Cardiac muscle cell (in vitro differentiated cells and primary cell): ENCODE measurements around the gene SPN. TPM values are rescaled to one million over a fixed set of nuclear protein-coding genes. Genes with fewer than 3 reads are reported as not detected.
"Not testable (repeated sequence)": the region's sequence is repeated elsewhere in the genome, so short reads cannot be mapped to it uniquely, and the experiment has no call there.

Experiments
- DNase-seq, 2 donors: peaks; one replicate each; pipeline versions ENCODE4 v3.0.0 to v3.0.0-alpha.2; 2010 to 2017; ENCODE audit warnings: low read depth in 1 of 2, low spot score in 1 of 2
- H3K27ac ChIP-seq: fragments of 200-600 bp; sonication (generic); 2 replicates; pipeline ENCODE4 v1.5.1; 2016
- H3K27me3 ChIP-seq: fragments of 200-600 bp; sonication (generic); 2 replicates; pipeline ENCODE4 v1.6.0; 2016; ENCODE audit warnings: control low read depth
- H3K36me3 ChIP-seq: fragments of 200-600 bp; sonication (generic); 2 replicates; pipeline ENCODE4 v1.5.1; 2016; ENCODE audit warnings: control low read depth
- H3K4me1 ChIP-seq: fragments of 200-600 bp; sonication (generic); 2 replicates; pipeline ENCODE4 v1.8.1; 2017; ENCODE audit warnings: low read depth, mild to moderate bottlenecking, mixed run types
- H3K4me3 ChIP-seq: fragments of 200-600 bp; sonication (generic); 2 replicates; pipeline ENCODE4 v1.5.1; 2016; ENCODE audit warnings: mild to moderate bottlenecking
- H3K9me3 ChIP-seq: fragments of 200-600 bp; sonication (generic); 2 replicates; pipeline ENCODE4 v1.5.1; 2017; ENCODE audit warnings: low read depth, mild to moderate bottlenecking, control low read depth
- CTCF ChIP-seq: IDR thresholded peaks from 2 replicates; pipeline ENCODE4 v1.5.1; 2012; ENCODE audit warnings: low read depth, mild to moderate bottlenecking, low read length
- polyA plus RNA-seq: library from polyadenylated mRNA; unstranded; fragments of >200 nt; fragmentation: Nextera tagmentation; extraction: Ambion mirVana; gene quantifications from 2 replicates; pipeline ENCODE4 v1.2.1, GENCODE V29; 2016
- total RNA-seq: library from RNA; depleted of rRNA; stranded (reverse); fragments of >200 nt; gene quantifications from 2 replicates; pipeline ENCODE4 v1.2.3, GENCODE V29; 2016

Gene SPN
- total and polyA plus RNA-seq, 2 experiments from 2014 or later: 1.1 to 1.5 TPM

GRCh38 chr16:29662729-29663015 lies 375 bp upstream of the SPN start:
- no peak for TF ChIP-seq CTCF
- Histone ChIP-seq H3K36me3 (no peaks in the 10 kb centered on the region), H3K27ac (no peak overlapping the region), H3K27me3 (no peaks in the 10 kb centered on the region), H3K9me3 (no peaks in the 10 kb centered on the region), H3K4me3 (no peak overlapping the region), H3K4me1 (peaks cover 21% of the 10 kb centered on the region)
- DNase-seq: no peak

GRCh38 chr16:29663807-29664090 lies 702 bp downstream of the SPN start:
- no peaks in the 10 kb centered on the region for H3K27me3 ChIP-seq
- TF ChIP-seq CTCF: no peak
- H3K36me3 ChIP-seq: no peaks in the 10 kb centered on the region
- no peaks in the 10 kb centered on the region for H3K9me3 ChIP-seq
- no peak for DNase-seq
- H3K4me3 ChIP-seq: no peak overlapping the region
- no peak overlapping the region for H3K27ac ChIP-seq
- H3K4me1 ChIP-seq: peaks cover 21% of the 10 kb centered on the region

- no peaks in the 10 kb centered on the region for H3K9me3 ChIP-seq
- H3K4me1 ChIP-seq: peaks cover 21% of the 10 kb centered on the region
- no peak overlapping the region for H3K4me3 ChIP-seq
- no peaks in the 10 kb centered on the region for H3K36me3 ChIP-seq
- no peak for DNase-seq
- no peak overlapping the region for H3K27ac ChIP-seq
- no peak for TF ChIP-seq CTCF
- H3K27me3 ChIP-seq: no peaks in the 10 kb centered on the region
Observed at GRCh38 chr16:29664091-29664921, 1.3 kb downstream of the SPN start.

- Histone ChIP-seq H3K4me3 (no peak overlapping the region), H3K27ac (peak overlapping the region; percentile 88), H3K27me3 (no peaks in the 10 kb centered on the region), H3K4me1 (peaks cover 21% of the 10 kb centered on the region), H3K9me3 (no peaks in the 10 kb centered on the region), H3K36me3 (no peaks in the 10 kb centered on the region)
- no peak for TF ChIP-seq CTCF
- DNase-seq: no peak
Observed at GRCh38 chr16:29665294-29666077, 2.4 kb downstream of the SPN start.

- peak overlapping the region; percentile 8 for H3K4me3 ChIP-seq
- peak overlapping the region; percentile 88 for H3K27ac ChIP-seq
- not testable (repeated sequence) for H3K9me3 ChIP-seq, H3K36me3 ChIP-seq, DNase-seq, H3K27me3 ChIP-seq
- H3K4me1 ChIP-seq: peaks cover 21% of the 10 kb centered on the region
Observed at GRCh38 chr16:29667322-29667610, 4.2 kb downstream of the SPN start.

- H3K9me3 ChIP-seq: no peaks in the 10 kb centered on the region
- no peaks in the 10 kb centered on the region for H3K36me3 ChIP-seq
- no peaks in the 10 kb centered on the region for H3K27me3 ChIP-seq
- H3K4me3 ChIP-seq: no peak overlapping the region
- H3K27ac ChIP-seq: no peak overlapping the region
- no peak for DNase-seq
- peaks cover 21% of the 10 kb centered on the region for H3K4me1 ChIP-seq
- TF ChIP-seq CTCF: no peak
Observed at GRCh38 chr16:29667755-29668154, 4.7 kb downstream of the SPN start.
